K562 (cell line): ENCODE data around the gene CHD6.

ENCODE experiments used
- BRF1 ChIP-seq: IDR thresholded peaks from 3 replicates; pipeline ENCODE4 v1.6.1; 2011; ENCODE audit warnings: borderline replicate concordance, mild to moderate bottlenecking; ENCODE audit not compliant: insufficient read length; ENCODE audit errors: extremely low read depth
- CTCF ChIP-seq, 3 experiments: IDR thresholded peaks in 2 of 3; conservative IDR thresholded peaks in 1 of 3; 2 replicates each; pipeline ENCODE4 v1.5.1; 2011 to 2012; ENCODE audit warnings: low read length in 3 of 3, mild to moderate bottlenecking in 3 of 3, control low read depth in 2 of 3, improper control_type of control experiment in 1 of 3, inconsistent platforms in 1 of 3, low read depth in 1 of 3, mixed read lengths in 1 of 3, moderate library complexity in 1 of 3; ENCODE audit not compliant: insufficient read depth in 2 of 3
- E2F4 ChIP-seq: sonication (generic); formaldehyde crosslinking; IDR thresholded peaks from 2 replicates; pipeline ENCODE4 v1.8.0; 2022; ENCODE audit warnings: mild to moderate bottlenecking, low read depth, missing genetic modification reagents
- HCFC1 ChIP-seq: IDR thresholded peaks from 2 replicates; pipeline ENCODE4 v1.6.1; 2012; ENCODE audit warnings: low read depth, low read length, improper control_type of control experiment
- HINFP ChIP-seq: fragments of 450-650 bp; conservative IDR thresholded peaks from 2 replicates; pipeline ENCODE4 v1.6.1; 2016; ENCODE audit warnings: missing genetic modification characterization, low read depth, mild to moderate bottlenecking, control low read depth, missing compliant biosample characterization
- KDM1A ChIP-seq, 2 experiments: fragments of 450-650 bp; IDR thresholded peaks; 2 replicates each; pipeline ENCODE4 v1.6.1; 2016; ENCODE audit warnings: mild to moderate bottlenecking in 2 of 2
- POLR2A ChIP-seq: fragments of 450-650 bp; conservative IDR thresholded peaks from 2 replicates; pipeline ENCODE4 v1.6.1; 2016
- POLR2B ChIP-seq: fragments of 450-650 bp; IDR thresholded peaks from 2 replicates; pipeline ENCODE4 v1.6.1; 2018; ENCODE audit warnings: low read depth; ENCODE audit not compliant: partially characterized antibody
- RBM14 ChIP-seq: fragments of 200-400 bp; formaldehyde crosslinking; IDR thresholded peaks from 2 replicates; pipeline ENCODE4 v1.6.1; 2018; ENCODE audit warnings: low read depth, mild to moderate bottlenecking, low read length, moderate library complexity, borderline replicate concordance; ENCODE audit not compliant: insufficient read depth
- STAG1 ChIP-seq: sonication (generic); formaldehyde crosslinking; IDR thresholded peaks from 2 replicates; pipeline ENCODE4 v1.5.0; 2020; ENCODE audit warnings: missing genetic modification reagents, borderline replicate concordance
- ZBED1 ChIP-seq: IDR thresholded peaks from 2 replicates; pipeline ENCODE4 v1.6.1; 2014
- ZNF124 ChIP-seq: sonication (generic); formaldehyde crosslinking; IDR thresholded peaks from 2 replicates; pipeline ENCODE4 v1.8.1; 2022; ENCODE audit warnings: missing genetic modification reagents
- ZNF232 ChIP-seq: sonication (generic); formaldehyde crosslinking; IDR thresholded peaks from 2 replicates; pipeline ENCODE4 v1.8.0; 2022; ENCODE audit warnings: mild to moderate bottlenecking, missing genetic modification reagents

- TF ChIP-seq HCFC1 (no peak), POLR2A (no peak), E2F4 (CRISPR knock-in tag) (no peak), CTCF (IDR thresholded peaks at IDR 0.05 in 2 of 3, conservative IDR thresholded peaks at IDR 0.05 in 1 of 3; ENCODE audit: insufficient read depth in 2 of 3, low read depth in 1 of 3, low read length in 3 of 3) (no peak), BRF1 (no peak), STAG1 (no peak), ZNF232 (no peak), ZBED1 (no peak), HINFP (no peak), POLR2B (no peak), ZNF124 (CRISPR knock-in tag) (no peak), KDM1A (IDR thresholded peaks at IDR 0.05) (no peak), RBM14 (no peak)
These were observed 58.5 kb downstream of the CHD6 start for GRCh38 chr20:41559658-41560057.
